ENCODE results near the gene INS.

DNA sequence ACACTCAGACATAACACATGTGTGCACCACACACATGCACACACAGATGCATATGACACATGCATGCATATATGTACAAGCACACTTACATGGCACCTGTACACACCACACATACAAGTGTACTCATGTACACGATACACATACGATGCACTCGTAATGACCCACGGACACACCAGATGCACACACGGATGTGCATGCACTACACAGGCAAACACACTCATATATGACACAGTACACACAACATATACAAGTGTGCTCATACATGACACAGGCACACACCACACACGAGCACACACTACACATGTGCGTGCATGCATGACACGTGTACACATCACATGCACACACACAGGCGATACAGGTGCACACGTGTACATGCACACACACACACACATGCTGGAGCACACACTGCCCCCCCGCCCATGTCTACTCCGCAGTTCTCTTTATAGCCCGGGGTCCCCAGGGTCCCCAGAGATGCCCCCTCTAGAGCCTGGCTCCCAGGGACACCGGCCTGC, 15.4 kb upstream of the INS start:
- no peak for TF ChIP-seq CTCF (IDR thresholded peaks at IDR 0.05)
- TF ChIP-seq POLR2A (IDR thresholded peaks at IDR 0.05) = no peak
- TF ChIP-seq POLR2AphosphoS5 (IDR thresholded peaks at IDR 0.05) = no peak

Data from prostate gland (tissue), 2 donors.